OCI-LY3 (cell line): ENCODE results near the gene TRMU.

Experiments
- EZH2phosphoT487 ChIP-seq: fragments of 200-600 bp; shearing (Covaris generic); IDR thresholded peaks from 2 replicates; pipeline ENCODE4 v1.6.1; 2018; ENCODE audit warnings: antibody characterized with exemption, mixed run types, low read depth
- TF ChIP-seq, protein P1 (sequence below): fragments of 200-600, 300-600 bp; sonication (generic); IDR thresholded peaks from 2 replicates; pipeline ENCODE4 v1.5.1; 2014; ENCODE audit warnings: antibody characterized with exemption, low read length, low read depth

DNA sequence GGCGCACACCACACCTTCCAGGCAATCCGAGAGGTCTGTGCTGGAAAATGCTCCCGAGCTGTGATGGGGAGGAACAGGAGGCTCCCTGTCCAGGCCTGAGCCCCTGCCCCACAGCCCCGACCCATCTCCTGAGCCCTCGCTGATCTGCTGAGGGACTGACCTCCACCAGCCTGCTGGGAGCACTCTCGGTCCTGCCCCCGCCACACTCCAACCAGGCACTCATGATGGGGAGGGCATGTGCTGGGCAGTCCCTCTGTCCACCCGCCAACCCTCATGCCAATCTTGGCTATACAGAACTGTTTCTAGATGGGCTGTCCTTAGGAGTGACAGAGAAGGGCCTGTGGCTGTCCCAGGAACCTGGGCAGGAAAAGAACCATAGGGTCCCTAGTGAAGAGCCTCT, 70.8 kb downstream of the TRMU start:
- TF ChIP-seq, protein P1, sequence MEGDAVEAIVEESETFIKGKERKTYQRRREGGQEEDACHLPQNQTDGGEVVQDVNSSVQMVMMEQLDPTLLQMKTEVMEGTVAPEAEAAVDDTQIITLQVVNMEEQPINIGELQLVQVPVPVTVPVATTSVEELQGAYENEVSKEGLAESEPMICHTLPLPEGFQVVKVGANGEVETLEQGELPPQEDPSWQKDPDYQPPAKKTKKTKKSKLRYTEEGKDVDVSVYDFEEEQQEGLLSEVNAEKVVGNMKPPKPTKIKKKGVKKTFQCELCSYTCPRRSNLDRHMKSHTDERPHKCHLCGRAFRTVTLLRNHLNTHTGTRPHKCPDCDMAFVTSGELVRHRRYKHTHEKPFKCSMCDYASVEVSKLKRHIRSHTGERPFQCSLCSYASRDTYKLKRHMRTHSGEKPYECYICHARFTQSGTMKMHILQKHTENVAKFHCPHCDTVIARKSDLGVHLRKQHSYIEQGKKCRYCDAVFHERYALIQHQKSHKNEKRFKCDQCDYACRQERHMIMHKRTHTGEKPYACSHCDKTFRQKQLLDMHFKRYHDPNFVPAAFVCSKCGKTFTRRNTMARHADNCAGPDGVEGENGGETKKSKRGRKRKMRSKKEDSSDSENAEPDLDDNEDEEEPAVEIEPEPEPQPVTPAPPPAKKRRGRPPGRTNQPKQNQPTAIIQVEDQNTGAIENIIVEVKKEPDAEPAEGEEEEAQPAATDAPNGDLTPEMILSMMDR = no peak
- TF ChIP-seq EZH2phosphoT487 = no peak
